ENCODE measurements around the gene SHROOM2.
"Not testable (repeated sequence)": the region's sequence is repeated elsewhere in the genome, so short reads cannot be mapped to it uniquely, and the experiment has no call there.

Gene SHROOM2

GRCh38 chrX:9785944-9786797 is at the start of gene SHROOM2:
TSS of gene SHROOM2 (plus strand) at chrX:9786429. CDS start at chrX:9786546, 117 bp downstream.
- peak; percentile 3 for DNase-seq

- DNase-seq: no peak
Measured at GRCh38 chrX:9737363-9737762, 48.9 kb upstream of the SHROOM2 start.

GRCh38 chrX:9738151-9738550 is 48.1 kb upstream of the SHROOM2 start:
- DNase-seq: no peak

- DNase-seq: no peak
Measured at GRCh38 chrX:9739130-9739529, 47.1 kb upstream of the SHROOM2 start.

- no peak for DNase-seq
Measured at GRCh38 chrX:9745417-9746115, 40.7 kb upstream of the SHROOM2 start.

- no peak for DNase-seq
Measured at GRCh38 chrX:9746148-9746888, 39.9 kb upstream of the SHROOM2 start.

- DNase-seq: no peak
Measured at GRCh38 chrX:9747644-9748043, 38.6 kb upstream of the SHROOM2 start.

- DNase-seq: no peak
Measured at GRCh38 chrX:9749146-9749692, 37.0 kb upstream of the SHROOM2 start.

- no peak for DNase-seq
Measured at GRCh38 chrX:9757366-9757765, 28.9 kb upstream of the SHROOM2 start.

GRCh38 chrX:9758021-9758638 is 28.1 kb upstream of the SHROOM2 start:
- DNase-seq: no peak

- no peak for DNase-seq
Measured at GRCh38 chrX:9759337-9759736, 26.9 kb upstream of the SHROOM2 start.

- no peak for DNase-seq
Measured at GRCh38 chrX:9765072-9765736, 21.0 kb upstream of the SHROOM2 start.

- DNase-seq: no peak
Measured at GRCh38 chrX:9765737-9766097, 20.5 kb upstream of the SHROOM2 start, which contains the start of gene GPR143. TSS of gene GPR143 (minus strand) at chrX:9765847. CDS start at chrX:9765817, 30 bp downstream.

GRCh38 chrX:9767375-9767774 is 18.9 kb upstream of the SHROOM2 start:
- DNase-seq: no peak

- DNase-seq: not testable (repeated sequence)
Measured at GRCh38 chrX:9768321-9768839, 17.8 kb upstream of the SHROOM2 start.

GRCh38 chrX:9770319-9770718 is 15.9 kb upstream of the SHROOM2 start:
- no peak for DNase-seq

- no peak for DNase-seq
Measured at GRCh38 chrX:9772943-9773342, 13.3 kb upstream of the SHROOM2 start.

GRCh38 chrX:9775930-9776329 is 10.3 kb upstream of the SHROOM2 start:
- no peak for DNase-seq

- DNase-seq: no peak
Measured at GRCh38 chrX:9781941-9782340, 4.3 kb upstream of the SHROOM2 start.

- no peak for DNase-seq
Measured at GRCh38 chrX:9784332-9784731, 1.9 kb upstream of the SHROOM2 start.

- DNase-seq: no peak
Measured at GRCh38 chrX:9785254-9785943, 830 bp upstream of the SHROOM2 start.
